Measurements from ENCODE around the gene PLEK.
"Not testable (repeated sequence)": the region's sequence is repeated elsewhere in the genome, so short reads cannot be mapped to it uniquely, and the experiment has no call there.

The PLEK gene

GRCh38 chr2:68365087-68365486, at the start of gene PLEK:
TSS of gene PLEK (plus strand) at chr2:68365282. CDS start at chr2:68365352, 70 bp downstream.
- no peak for DNase-seq (ENCODE audit: low read depth, low spot score)

- DNase-seq (ENCODE audit: low read depth, low spot score), result no peak
Measured at GRCh38 chr2:68316111-68316510, 49.0 kb upstream of the PLEK start.

DNA sequence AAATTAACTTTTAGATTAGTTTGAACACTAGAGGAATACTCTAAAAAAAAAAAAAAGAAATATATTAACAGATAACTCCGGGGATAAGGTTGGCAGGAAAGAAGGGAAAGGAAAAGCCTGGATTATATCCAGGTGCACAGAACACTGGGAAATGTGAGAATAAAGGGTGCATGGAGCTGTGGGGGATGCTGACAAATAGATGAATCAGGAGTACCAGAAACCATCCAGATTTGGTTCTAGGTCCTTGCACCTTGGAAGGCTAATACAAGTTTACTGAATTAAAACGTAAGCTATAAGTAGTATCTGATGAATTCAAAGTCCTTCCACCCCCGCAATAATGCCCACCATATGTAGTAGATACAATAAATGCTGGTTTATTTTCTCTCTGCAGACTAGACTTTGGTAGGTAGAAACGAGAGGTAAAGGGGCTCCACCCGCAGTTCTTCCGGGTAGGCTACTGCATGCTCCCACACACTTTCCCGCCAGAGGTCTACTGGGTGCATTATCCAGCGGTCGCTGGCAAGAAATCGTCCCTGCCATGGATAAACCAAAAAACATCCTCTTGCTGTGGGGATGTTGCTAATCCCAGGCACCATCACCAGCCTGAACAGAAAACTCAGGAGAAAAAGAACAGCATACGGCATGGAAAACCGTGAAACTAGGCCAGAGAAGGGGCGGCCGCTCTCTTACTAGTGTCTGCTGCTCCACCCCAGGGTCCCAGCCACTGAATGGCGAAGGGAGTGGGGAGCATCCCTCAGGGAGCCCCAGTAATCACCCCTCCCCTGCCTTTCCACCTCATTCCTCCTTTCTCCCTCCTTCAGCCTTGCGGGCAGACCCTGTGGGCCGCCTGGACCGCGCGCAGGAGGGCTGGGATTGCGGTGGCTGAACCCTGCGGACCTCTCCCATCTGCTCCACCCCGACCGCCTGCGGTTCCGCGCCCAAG, 46.8 kb upstream of the PLEK start:
- no peak for DNase-seq (ENCODE audit: low read depth, low spot score)

DNA sequence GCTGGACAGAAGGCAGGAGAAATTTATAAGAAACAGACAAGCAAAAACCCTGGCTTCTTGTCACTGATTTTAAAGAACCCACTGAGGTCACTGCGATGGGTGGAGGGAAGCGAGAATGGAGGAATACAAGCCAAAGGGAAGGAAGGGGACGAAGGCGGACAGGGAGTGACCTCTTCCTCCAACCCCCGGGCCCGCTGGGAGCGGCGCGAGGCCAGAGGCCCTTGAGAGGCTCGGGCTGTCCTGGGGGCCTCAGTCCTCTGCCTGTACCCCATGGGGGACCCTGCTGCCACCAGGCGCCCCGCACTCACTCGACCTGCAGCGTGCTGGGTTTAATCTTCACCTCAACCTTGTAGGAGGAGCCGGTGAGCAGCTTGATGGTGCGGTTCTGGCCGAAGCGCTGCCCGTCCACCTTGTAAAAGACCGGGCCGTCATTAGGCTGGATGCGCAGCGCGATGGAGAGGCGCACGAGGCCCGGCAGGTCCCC, 46.1 kb upstream of the PLEK start:
- DNase-seq (ENCODE audit: low read depth, low spot score), result no peak

DNA sequence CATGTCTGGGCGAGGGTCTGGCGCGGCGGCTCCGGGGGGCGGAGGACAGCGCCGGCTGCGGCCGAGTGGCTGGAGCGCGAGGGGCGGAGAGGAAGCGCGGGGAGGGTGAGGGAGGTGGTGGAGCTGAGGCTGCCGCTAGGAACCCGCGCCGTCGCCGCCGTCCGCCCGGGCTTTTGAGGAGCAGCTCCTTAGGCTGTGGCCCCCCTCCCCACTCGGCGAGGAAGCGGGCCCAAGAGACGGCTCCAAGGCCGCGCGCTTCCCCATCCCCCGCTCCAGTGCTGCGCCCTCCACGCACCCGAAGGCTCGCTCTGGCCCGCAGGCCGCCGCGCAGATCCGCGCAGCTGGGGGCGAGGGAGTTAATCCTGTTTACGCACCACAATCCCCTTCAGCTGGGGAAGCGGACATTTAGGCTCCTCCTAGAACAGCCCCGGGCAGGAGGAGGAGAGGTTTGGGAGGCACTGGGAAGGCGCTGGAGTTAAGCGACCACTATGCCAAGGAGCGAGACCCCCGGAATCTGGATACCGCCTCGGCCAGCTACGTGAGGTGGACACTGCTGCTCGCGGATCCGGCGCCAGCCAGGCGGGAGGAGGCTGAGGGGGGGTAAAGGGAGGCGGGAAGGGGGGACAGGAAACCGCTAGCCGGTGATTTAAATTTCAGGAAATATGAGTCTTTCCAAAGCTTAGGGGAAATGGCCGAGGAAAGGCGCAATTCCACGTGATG, 45.5 kb upstream of the PLEK start, which contains the start of gene CNRIP1:
Gene CNRIP1 (minus strand): TSS at position 552 of the 720 bp plus-strand sequence. CDS start 549 bp downstream, at position 3.
- DNase-seq (ENCODE audit: low read depth, low spot score), result peak; percentile 33

DNA sequence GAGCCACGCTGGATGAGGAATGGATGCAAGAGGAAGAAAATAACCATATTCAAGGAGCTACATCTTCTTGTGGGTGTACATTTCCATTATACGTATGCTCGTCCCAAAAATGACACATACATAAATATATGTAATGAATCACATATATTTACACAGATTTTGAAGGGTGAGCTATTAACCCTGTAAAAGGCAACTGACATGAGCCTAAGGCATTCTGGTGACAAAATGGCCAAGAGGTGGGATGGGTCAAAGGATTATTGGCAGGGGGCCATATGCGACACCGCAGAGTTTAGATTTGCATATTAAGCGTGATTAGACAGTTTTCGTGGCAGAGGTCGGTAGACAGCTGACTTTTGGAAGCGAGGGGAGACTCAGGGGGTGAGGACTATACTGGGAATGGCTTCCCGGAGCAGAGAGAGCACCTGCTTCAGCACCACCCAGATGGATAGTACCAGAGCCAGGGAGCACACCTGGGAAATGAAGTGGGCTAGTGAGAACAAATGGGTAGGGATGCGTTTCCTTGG, 44.9 kb upstream of the PLEK start:
- no peak for DNase-seq (ENCODE audit: low read depth, low spot score)

GRCh38 chr2:68325056-68325455, 40.0 kb upstream of the PLEK start:
- DNase-seq (ENCODE audit: low read depth, low spot score), result no peak

DNA sequence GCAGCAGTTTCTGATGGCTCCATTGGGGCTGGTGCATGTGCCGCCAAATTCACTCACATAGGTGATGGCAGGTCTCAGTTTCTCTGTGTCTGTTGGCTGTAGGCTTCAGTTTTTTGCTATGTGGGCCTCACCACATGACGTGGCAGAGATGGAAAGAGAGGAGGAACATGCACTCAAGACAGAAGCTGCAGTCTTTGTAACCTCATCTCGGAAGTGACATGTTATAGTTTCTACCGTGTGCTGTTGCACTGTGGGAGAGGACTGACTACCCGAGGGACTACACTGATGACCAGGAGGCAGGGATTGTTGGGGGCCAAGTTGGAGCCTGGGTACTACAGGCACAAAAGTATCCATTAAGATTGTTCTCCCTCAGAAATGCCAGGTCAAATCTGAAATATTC, 36.2 kb upstream of the PLEK start:
- no peak for DNase-seq (ENCODE audit: low read depth, low spot score)

DNA sequence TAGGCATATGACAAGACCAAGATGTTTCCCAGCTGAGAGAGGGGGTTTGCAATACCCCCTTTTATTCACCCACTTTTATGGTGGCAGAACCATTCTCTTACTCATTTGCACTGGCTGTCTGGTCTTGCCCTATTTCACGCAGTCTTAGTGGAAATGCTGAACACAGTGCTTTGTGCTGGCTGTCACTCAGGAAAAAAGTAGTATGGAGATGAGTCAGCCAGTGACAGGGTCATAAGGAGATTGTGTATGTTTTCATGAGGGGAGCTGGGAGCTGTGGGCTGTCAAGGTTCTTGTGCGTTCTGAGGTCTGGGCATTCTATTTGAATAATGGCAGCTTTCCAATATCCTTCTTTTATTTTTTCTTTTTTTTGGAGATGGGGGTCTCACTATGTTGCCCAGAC, 34.4 kb upstream of the PLEK start:
- DNase-seq (ENCODE audit: low read depth, low spot score), result no peak

- no peak for DNase-seq (ENCODE audit: low read depth, low spot score)
Measured at GRCh38 chr2:68333009-68333408, 32.1 kb upstream of the PLEK start.

- DNase-seq (ENCODE audit: low read depth, low spot score), result no peak
Measured at GRCh38 chr2:68333931-68334330, 31.2 kb upstream of the PLEK start.

DNA sequence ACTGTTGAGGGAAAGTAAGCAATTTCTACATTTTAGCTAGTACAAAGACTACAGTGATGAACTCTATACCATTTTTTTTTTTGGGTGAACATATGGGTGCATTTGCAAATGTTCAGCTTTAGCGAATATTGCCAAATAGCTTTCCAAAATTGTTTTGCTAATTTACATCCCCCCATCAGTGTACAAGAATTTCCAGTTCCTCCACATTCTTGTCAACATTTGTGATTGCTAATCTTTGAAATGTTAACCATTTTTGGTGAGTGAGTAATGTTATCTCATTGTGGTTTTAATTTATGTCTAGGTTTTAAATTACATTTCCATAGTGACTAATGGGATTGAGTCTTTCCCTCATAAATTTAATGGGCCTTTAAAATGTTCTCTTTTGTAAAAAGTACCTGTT, 28.9 kb upstream of the PLEK start:
- DNase-seq (ENCODE audit: low read depth, low spot score), result no peak

DNA sequence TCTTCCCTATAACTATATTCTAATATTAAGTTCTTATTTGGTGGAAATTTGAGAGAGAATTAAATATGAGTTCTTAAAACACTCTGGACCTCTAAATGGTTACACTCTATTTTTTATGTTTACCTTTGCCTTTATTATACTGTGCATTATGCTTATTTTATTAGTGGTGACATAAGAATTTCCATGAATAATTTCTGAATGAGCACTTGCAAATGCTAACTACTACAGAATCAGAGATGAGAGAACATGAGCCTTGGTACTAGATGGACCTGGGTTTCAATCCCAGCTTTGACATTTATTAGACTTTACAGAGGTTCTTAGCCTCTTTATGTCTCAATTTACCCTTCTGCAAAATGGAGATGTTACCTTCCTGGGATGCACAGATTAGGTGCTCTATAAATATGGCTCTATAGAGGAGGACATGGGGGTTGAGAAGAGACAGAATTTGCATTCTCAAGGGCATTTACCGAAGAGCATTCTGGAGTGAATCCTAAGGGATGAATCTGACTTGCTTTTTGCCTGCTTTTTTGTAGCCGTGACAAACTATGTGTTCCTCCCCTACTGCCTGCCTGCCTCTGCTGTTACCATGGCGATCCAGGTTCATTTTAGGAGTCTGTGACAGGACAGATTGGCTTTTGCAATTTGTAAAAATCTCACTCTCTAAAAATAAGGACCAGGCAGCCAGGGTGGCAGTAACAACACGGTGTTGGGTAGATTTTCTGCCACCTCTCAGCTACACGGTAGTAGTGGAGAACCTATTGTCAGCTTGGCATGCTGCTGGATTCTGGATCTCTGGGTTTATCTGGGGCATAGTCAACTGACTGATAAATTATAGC, 24.6 kb upstream of the PLEK start:
- DNase-seq (ENCODE audit: low read depth, low spot score), result no peak

DNA sequence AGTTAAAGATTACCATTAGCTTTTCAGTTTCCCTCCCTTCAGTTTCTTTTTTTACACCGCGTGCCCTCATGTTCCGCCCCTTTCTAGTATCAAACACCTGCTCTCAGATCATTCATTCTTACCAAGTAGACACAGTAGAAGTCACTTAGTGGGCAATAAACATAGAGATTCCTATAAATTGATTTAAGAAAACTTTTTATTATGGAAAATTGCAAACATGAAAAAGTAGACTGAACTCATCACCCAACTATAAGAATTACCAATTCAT, 24.1 kb upstream of the PLEK start:
- no peak for DNase-seq (ENCODE audit: low read depth, low spot score)

GRCh38 chr2:68341583-68341982, 23.5 kb upstream of the PLEK start:
- no peak for DNase-seq (ENCODE audit: low read depth, low spot score)

- no peak for DNase-seq (ENCODE audit: low read depth, low spot score)
Measured at GRCh38 chr2:68342470-68342869, 22.6 kb upstream of the PLEK start.

GRCh38 chr2:68344031-68344430, 21.1 kb upstream of the PLEK start:
- no peak for DNase-seq (ENCODE audit: low read depth, low spot score)

DNA sequence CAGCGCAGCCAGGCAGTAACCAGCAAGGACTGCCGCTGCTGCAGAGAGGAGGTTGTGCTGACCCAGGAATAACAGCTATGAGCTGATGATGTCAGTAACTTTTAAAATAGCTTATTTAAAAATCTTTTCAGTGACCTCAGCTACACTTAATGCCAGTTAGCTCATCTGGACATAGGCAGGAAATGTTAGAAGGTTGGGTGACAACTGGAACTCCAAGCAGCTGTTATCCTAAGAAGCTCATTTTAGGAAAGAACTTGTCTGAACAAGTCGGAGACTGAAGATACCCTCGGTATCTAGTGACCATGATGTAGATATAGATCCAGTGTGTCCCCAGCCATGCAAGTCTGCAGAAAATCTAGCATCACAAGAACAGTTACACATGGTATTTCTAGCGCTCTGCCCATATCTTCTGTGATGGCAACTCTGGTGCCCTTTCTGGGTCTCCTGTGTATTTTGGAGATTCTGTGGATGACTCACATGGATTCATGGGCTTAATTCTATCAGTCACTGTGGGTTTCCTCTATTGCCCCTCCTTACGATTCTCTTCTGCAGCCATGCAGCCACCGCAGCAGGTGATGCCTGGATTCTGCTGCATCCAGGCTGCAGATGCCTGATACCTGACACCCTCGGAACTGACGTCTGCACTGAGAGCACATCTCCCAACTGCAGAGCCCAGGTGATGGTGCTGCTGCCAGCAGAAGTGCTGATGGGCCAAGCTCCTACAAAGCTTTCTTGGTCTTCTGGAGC, 19.8 kb upstream of the PLEK start:
- DNase-seq (ENCODE audit: low read depth, low spot score), result no peak

GRCh38 chr2:68349091-68349490, 16.0 kb upstream of the PLEK start:
- DNase-seq (ENCODE audit: low read depth, low spot score), result not testable (repeated sequence)

DNA sequence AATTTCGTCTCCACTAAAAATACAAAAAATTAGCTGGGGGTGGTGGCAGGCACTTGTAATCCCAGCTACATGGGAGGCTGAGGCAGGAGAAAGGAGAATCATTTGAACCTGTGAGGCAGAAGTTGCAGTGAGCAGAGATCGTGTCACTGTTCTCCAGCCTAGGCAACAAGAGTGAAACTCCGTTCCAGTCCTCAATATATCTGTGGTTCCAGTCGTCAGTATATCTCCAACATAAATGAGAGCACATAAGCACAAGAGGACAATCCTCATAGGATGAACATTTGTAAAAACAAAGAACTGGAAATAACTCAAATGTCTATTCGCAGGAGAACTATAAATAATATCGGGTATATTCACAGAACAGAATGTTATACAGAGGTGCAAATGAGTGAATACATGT, 13.1 kb upstream of the PLEK start:
- DNase-seq (ENCODE audit: low read depth, low spot score), result no peak
